ENCODE data around the gene ZFAND3.

GRCh38 chr6:37934276-37934675, 114.7 kb downstream of the ZFAND3 start:
- TF ChIP-seq POLR2AphosphoS5 (IDR thresholded peaks at IDR 0.05; ENCODE audit: low read depth, low read length) (no peak), POLR2A (IDR thresholded peaks at IDR 0.05; ENCODE audit: low read depth, low read length) (no peak)
